H9 (cell line): ENCODE results near the gene KRT84. TPM values are rescaled to one million over a fixed set of nuclear protein-coding genes. Genes with fewer than 3 reads are reported as not detected.

Experiments used
- DNase-seq: peaks from one replicate; pipeline ENCODE4 v3.0.0-alpha.2; 2017
- H2AFZ ChIP-seq: one replicate; pipeline ENCODE4 v1.6.1; 2013; ENCODE audit warnings: mild to moderate bottlenecking, low read length, control low read depth, moderate library complexity
- H2AK5ac ChIP-seq: 2 replicates; pipeline ENCODE4 v1.6.1; 2013; ENCODE audit warnings: low read length, control low read depth, mixed read lengths; ENCODE audit not compliant: insufficient read length
- H2BK120ac ChIP-seq: one replicate; pipeline ENCODE4 v1.6.1; 2013; ENCODE audit warnings: low read depth, mild to moderate bottlenecking, low read length, control low read depth, inconsistent platforms; ENCODE audit not compliant: poor library complexity, severe bottlenecking
- H2BK12ac ChIP-seq: 2 replicates; pipeline ENCODE4 v1.6.1; 2013; ENCODE audit warnings: low read length, control low read depth, mixed read lengths, low read depth; ENCODE audit not compliant: insufficient read length
- H2BK15ac ChIP-seq: 2 replicates; pipeline ENCODE4 v1.6.1; 2013; ENCODE audit warnings: low read depth, low read length, control low read depth
- H2BK20ac ChIP-seq: one replicate; pipeline ENCODE4 v1.6.1; 2013; ENCODE audit warnings: low read depth, mild to moderate bottlenecking, low read length, control low read depth, inconsistent platforms; ENCODE audit not compliant: poor library complexity, severe bottlenecking
- H2BK5ac ChIP-seq: 2 replicates; pipeline ENCODE4 v1.6.1; 2013; ENCODE audit warnings: low read length, control low read depth, mixed read lengths; ENCODE audit not compliant: insufficient read length
- H3K14ac ChIP-seq: 2 replicates; pipeline ENCODE4 v1.6.1; 2013; ENCODE audit warnings: low read length, control low read depth; ENCODE audit not compliant: insufficient read depth
- H3K18ac ChIP-seq: 2 replicates; pipeline ENCODE4 v1.6.1; 2013; ENCODE audit warnings: low read depth, mild to moderate bottlenecking, mixed read lengths, low read length, control low read depth; ENCODE audit not compliant: insufficient read length
- H3K23ac ChIP-seq: 2 replicates; pipeline ENCODE4 v1.6.1; 2013; ENCODE audit warnings: low read length, control low read depth, mixed read lengths, low read depth; ENCODE audit not compliant: insufficient read length
- H3K23me2 ChIP-seq: 2 replicates; pipeline ENCODE4 v1.6.1; 2013; ENCODE audit warnings: low read depth, mild to moderate bottlenecking, mixed read lengths, low read length, control low read depth; ENCODE audit not compliant: insufficient read length, poor library complexity, severe bottlenecking
- H3K27ac ChIP-seq: 2 replicates; pipeline ENCODE4 v1.5.1; 2013; ENCODE audit warnings: low read length, control low read depth, mixed read lengths, low read depth; ENCODE audit not compliant: insufficient read length
- H3K27me3 ChIP-seq: 2 replicates; pipeline ENCODE4 v1.6.1; 2013; ENCODE audit warnings: low read length, control low read depth, inconsistent platforms; ENCODE audit not compliant: insufficient read depth
- H3K4ac ChIP-seq: 2 replicates; pipeline ENCODE4 v1.6.1; 2013; ENCODE audit warnings: low read depth, mild to moderate bottlenecking, control low read depth, inconsistent platforms, low read length, moderate library complexity
- H3K4me1 ChIP-seq: 2 replicates; pipeline ENCODE4 v1.6.1; 2013; ENCODE audit warnings: low read length, control low read depth, inconsistent platforms; ENCODE audit not compliant: insufficient read depth
- H3K4me2 ChIP-seq: 2 replicates; pipeline ENCODE4 v1.6.1; 2013; ENCODE audit warnings: low read length, control low read depth, mixed read lengths; ENCODE audit not compliant: insufficient read length, insufficient read depth
- H3K56ac ChIP-seq: 2 replicates; pipeline ENCODE4 v1.6.1; 2013; ENCODE audit warnings: low read depth, mild to moderate bottlenecking, mixed read lengths, low read length, control low read depth; ENCODE audit not compliant: insufficient read length
- H3K79me1 ChIP-seq: 2 replicates; pipeline ENCODE4 v1.6.1; 2013; ENCODE audit warnings: low read depth, mild to moderate bottlenecking, moderate library complexity, low read length, control low read depth, inconsistent platforms; ENCODE audit not compliant: insufficient read depth, poor library complexity, severe bottlenecking
- H3K79me2 ChIP-seq: 2 replicates; pipeline ENCODE4 v1.6.1; 2013; ENCODE audit warnings: low read length, control low read depth, inconsistent platforms; ENCODE audit not compliant: insufficient read depth
- H3K9ac ChIP-seq: 2 replicates; pipeline ENCODE4 v1.6.1; 2013; ENCODE audit warnings: low read length, control low read depth, mixed read lengths; ENCODE audit not compliant: insufficient read length; ENCODE audit errors: extremely low read depth
- H3K9me3 ChIP-seq: one replicate; pipeline ENCODE4 v1.6.1; 2013; ENCODE audit warnings: low read depth, low read length, inconsistent platforms; ENCODE audit not compliant: control insufficient read depth
- H3T11ph ChIP-seq: one replicate; pipeline ENCODE4 v1.6.1; 2013; ENCODE audit warnings: mild to moderate bottlenecking, low read length, control low read depth, inconsistent platforms
- H4K20me1 ChIP-seq: one replicate; pipeline ENCODE4 v1.6.1; 2013; ENCODE audit not compliant: control insufficient read depth, insufficient read length, insufficient read depth
- H4K5ac ChIP-seq: 2 replicates; pipeline ENCODE4 v1.6.1; 2013; ENCODE audit warnings: low read depth, mild to moderate bottlenecking, mixed read lengths, low read length, control low read depth; ENCODE audit not compliant: insufficient read length
- H4K8ac ChIP-seq: replicated peaks from 2 replicates; pipeline ENCODE4 v1.6.1; 2013; ENCODE audit warnings: low read length, control low read depth, mixed read lengths, low read depth; ENCODE audit not compliant: insufficient read length
- H4K91ac ChIP-seq: 2 replicates; pipeline ENCODE4 v1.6.1; 2013; ENCODE audit warnings: low read depth, mild to moderate bottlenecking, moderate library complexity, mixed read lengths, low read length, control low read depth; ENCODE audit not compliant: insufficient read length
- H3K27ac Mint-ChIP-seq, 3 experiments: 2 replicates in 2 of 3; 3 replicates in 1 of 3; pipeline ENCODE4 v1.8.0; 2020 to 2021; ENCODE audit warnings: mixed read lengths in 3 of 3, mild to moderate bottlenecking in 1 of 3, moderate library complexity in 1 of 3
- H3K27me3 Mint-ChIP-seq: 2 replicates; pipeline ENCODE4 v1.8.0; 2021; ENCODE audit warnings: low read depth, mild to moderate bottlenecking, moderate library complexity, mixed read lengths
- H3K36me3 Mint-ChIP-seq, 3 experiments: 2 replicates in 2 of 3; 3 replicates in 1 of 3; pipeline ENCODE4 v1.8.0; 2020 to 2021; ENCODE audit warnings: low read depth in 3 of 3, mixed read lengths in 3 of 3; ENCODE audit not compliant: insufficient read depth in 1 of 3
- H3K4me1 Mint-ChIP-seq, 2 experiments: 2 replicates each; pipeline ENCODE4 v1.8.0; 2020; ENCODE audit warnings: mixed read lengths in 2 of 2
- H3K4me3 Mint-ChIP-seq, 2 experiments: 2 replicates in 1 of 2; 3 replicates in 1 of 2; pipeline ENCODE4 v1.8.0; 2020 to 2021; ENCODE audit warnings: mild to moderate bottlenecking in 2 of 2, mixed read lengths in 2 of 2, moderate library complexity in 1 of 2
- H3K9me3 Mint-ChIP-seq, 2 experiments: 2 replicates in 1 of 2; 3 replicates in 1 of 2; pipeline ENCODE4 v1.8.0; 2020; ENCODE audit warnings: mild to moderate bottlenecking in 2 of 2, mixed read lengths in 2 of 2, moderate library complexity in 1 of 2
- CTCF ChIP-seq: fragments of 200-600 bp; sonication (generic); conservative IDR thresholded peaks from 3 replicates; pipeline ENCODE4 v1.8.0; 2021; ENCODE audit warnings: antibody characterized with exemption, mild to moderate bottlenecking
- WGBS: extraction: QIAGEN DNeasy Blood & Tissue Kit; methylation state at CpG from one replicate; pipeline ENCODE4 v1.1.7; 2013; ENCODE audit warnings: missing lambda C conversion rate, low lambda C conversion rate, mixed read lengths; ENCODE audit not compliant: insufficient read length; ENCODE audit errors: extremely low coverage; 5-methylcytosine and 5-hydroxymethylcytosine counted together
- total RNA-seq: library from RNA; stranded (reverse); gene quantifications from 2 replicates; pipeline ENCODE4 v1.2.1, GENCODE V29; 2021

Gene KRT84
- total RNA-seq, 1 experiment from 2014 or later: not detected

DNA sequence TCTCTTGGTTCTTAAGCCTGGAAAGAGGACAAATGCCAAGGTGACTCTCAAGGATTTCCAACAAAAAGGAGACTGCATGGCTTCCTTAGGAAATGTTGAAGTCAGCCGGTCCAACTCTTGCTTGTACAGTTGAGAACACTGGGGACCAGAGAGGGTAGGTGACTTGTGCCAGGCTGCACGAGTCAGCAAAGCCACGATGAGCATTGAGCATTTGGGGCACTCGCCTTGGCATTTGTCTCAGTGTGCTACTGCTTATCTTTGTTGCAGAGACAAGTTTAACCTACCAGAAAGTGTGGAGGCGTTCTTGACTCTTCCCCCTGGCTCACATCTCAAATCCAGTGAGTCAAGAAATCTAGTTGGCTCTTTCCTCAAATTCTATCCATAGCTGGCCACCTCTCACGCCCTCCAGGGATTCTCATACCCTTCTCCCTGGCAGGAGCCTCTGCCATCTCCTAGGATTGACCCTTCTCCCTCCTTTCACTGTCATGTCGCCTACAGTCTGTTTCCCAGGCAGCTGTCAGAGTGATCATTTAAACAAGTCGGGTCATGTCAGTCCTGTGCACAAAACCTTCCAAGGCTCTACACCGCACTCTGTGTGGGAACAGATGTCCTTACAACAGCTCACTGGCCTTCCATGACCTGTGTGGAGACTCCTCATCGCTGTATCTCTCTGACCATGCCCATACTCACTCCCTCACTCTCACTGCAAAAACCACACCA is 47.1 kb downstream of the KRT84 start:
- no peaks in the 10 kb centered on the region for H3K4me1 ChIP-seq
- H2BK15ac ChIP-seq: no peak overlapping the region
- no peak overlapping the region for H3K23ac ChIP-seq
- TF ChIP-seq CTCF: no peak
- Mint-ChIP-seq H3K9me3 (peaks cover 0 to 2% of the 10 kb centered on the region in 2 experiments; a peak in 1 of 5 replicates), H3K27me3 (peaks cover 7% of the 10 kb centered on the region), H3K36me3 (no peaks in the 10 kb centered on the region; a peak in 1 of 7 replicates), H3K4me3 (no peak overlapping the region), H3K4me1 (peaks cover 8 to 9% of the 10 kb centered on the region in 2 experiments), H3K27ac (peak overlapping the region in 1 of 3 experiments; percentile 35; a peak in 2 of 7 replicates)
- H3K9ac ChIP-seq: no peak overlapping the region
- no peak for DNase-seq
- no peaks in the 10 kb centered on the region for H3K9me3 ChIP-seq
- H3K79me2 ChIP-seq: no peaks in the 10 kb centered on the region
- H3K14ac ChIP-seq: no peak overlapping the region
- WGBS: no CpG with 5 or more reads among the region's 10 CpGs
- no peak overlapping the region for H4K91ac ChIP-seq
- H2AK5ac ChIP-seq: no peak overlapping the region
- H2AFZ ChIP-seq: no peak overlapping the region
- H4K20me1 ChIP-seq: no peaks in the 10 kb centered on the region
- H2BK20ac ChIP-seq: no peak overlapping the region
- no peak overlapping the region for H3K4ac ChIP-seq
- no peak overlapping the region for H3K18ac ChIP-seq
- H4K5ac ChIP-seq: no peak overlapping the region
- no peaks in the 10 kb centered on the region for H3K23me2 ChIP-seq
- no peak overlapping the region for H3K27ac ChIP-seq
- no peaks in the 10 kb centered on the region for H3K27me3 ChIP-seq
- H2BK120ac ChIP-seq: no peak overlapping the region
- H3K79me1 ChIP-seq: no peaks in the 10 kb centered on the region
- H3K56ac ChIP-seq: no peak overlapping the region
- H2BK12ac ChIP-seq: no peak overlapping the region
- H3T11ph ChIP-seq: no peak overlapping the region
- H4K8ac ChIP-seq: no peak overlapping the region
- H3K4me2 ChIP-seq: no peak overlapping the region
- no peak overlapping the region for H2BK5ac ChIP-seq
